Measurements from ENCODE around the gene SOHLH1. TPM values are rescaled to one million over a fixed set of nuclear protein-coding genes. Genes with fewer than 3 reads are reported as not detected.

Gene SOHLH1
- polyA plus RNA-seq, 1 experiment: not detected

GRCh38 chr9:135655317-135655716, 44.0 kb downstream of the SOHLH1 start:
- DNase-seq (ENCODE audit: low read depth): no peak
- Histone ChIP-seq H3K36me3 (ENCODE audit: control insufficient read depth, insufficient read depth, low read length) (no peaks in the 10 kb centered on the region), H3K27me3 (ENCODE audit: control insufficient read depth, insufficient read depth, low read length) (no peaks in the 10 kb centered on the region; the same call in 1 of the 2 replicates), H3K4me3 (ENCODE audit: low read depth, low read length) (no peak overlapping the region)
- TF ChIP-seq, protein P1, sequence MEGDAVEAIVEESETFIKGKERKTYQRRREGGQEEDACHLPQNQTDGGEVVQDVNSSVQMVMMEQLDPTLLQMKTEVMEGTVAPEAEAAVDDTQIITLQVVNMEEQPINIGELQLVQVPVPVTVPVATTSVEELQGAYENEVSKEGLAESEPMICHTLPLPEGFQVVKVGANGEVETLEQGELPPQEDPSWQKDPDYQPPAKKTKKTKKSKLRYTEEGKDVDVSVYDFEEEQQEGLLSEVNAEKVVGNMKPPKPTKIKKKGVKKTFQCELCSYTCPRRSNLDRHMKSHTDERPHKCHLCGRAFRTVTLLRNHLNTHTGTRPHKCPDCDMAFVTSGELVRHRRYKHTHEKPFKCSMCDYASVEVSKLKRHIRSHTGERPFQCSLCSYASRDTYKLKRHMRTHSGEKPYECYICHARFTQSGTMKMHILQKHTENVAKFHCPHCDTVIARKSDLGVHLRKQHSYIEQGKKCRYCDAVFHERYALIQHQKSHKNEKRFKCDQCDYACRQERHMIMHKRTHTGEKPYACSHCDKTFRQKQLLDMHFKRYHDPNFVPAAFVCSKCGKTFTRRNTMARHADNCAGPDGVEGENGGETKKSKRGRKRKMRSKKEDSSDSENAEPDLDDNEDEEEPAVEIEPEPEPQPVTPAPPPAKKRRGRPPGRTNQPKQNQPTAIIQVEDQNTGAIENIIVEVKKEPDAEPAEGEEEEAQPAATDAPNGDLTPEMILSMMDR (IDR thresholded peaks at IDR 0.05; ENCODE audit: insufficient read depth, low read depth, low read length): no peak
- CTCF ChIA-PET: no interaction called here
- POLR2A ChIA-PET: no interaction called here

DNA sequence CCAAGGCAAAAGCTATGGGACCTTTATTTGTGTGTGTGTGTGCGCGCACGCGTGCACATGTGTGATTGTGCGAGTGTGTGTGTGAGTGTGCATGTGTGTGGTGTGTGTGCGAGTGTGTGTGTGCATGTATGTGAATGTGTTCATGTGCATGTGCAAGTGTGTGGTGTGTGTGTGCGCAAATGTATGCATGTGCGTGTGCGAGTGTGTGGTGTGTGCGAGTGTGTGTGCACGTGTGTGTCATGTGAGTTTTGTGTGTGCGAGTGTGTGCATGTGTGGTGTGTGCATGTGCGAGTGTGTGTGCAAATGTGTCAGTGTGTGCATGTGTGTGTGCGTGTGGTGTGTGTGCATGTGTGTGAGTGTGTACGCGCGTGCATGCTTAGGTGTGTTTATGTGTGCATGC, 48.9 kb downstream of the SOHLH1 start:
- DNase-seq (ENCODE audit: low read depth): no peak
- ChIA-PET CTCF (no interaction called here), POLR2A (no interaction called here)
- Histone ChIP-seq H3K4me3 (ENCODE audit: low read depth, low read length) (no peak overlapping the region), H3K27me3 (ENCODE audit: control insufficient read depth, insufficient read depth, low read length) (no peaks in the 10 kb centered on the region; the same call in 1 of the 2 replicates), H3K36me3 (ENCODE audit: control insufficient read depth, insufficient read depth, low read length) (no peaks in the 10 kb centered on the region)
- TF ChIP-seq, protein P1 (IDR thresholded peaks at IDR 0.05; ENCODE audit: insufficient read depth, low read depth, low read length): no peak

DNA sequence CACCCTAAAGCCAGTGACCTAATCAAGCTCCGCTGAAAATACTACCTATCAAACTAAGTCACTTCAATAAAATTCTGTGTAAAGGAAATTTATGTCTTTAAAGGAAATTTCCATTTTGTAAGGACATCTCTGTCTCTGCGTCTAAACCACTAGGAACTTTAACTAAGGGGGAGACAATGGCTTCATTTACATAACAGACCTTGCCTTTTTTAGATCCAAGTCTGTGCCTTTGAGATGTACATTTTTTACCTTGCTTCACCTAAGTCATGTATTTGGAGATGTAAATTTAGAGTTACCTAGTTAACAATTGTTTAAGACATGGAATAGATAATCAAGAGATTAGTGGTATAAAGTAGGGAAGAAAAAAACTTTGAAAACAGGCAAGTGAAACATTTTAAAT, 49.8 kb downstream of the SOHLH1 start:
- no peak for DNase-seq (ENCODE audit: low read depth)
- CTCF ChIA-PET: no interaction called here
- H3K36me3 ChIP-seq (ENCODE audit: control insufficient read depth, insufficient read depth, low read length): no peaks in the 10 kb centered on the region
- H3K27me3 ChIP-seq (ENCODE audit: control insufficient read depth, insufficient read depth, low read length): no peaks in the 10 kb centered on the region; the same call in 1 of the 2 replicates
- H3K4me3 ChIP-seq (ENCODE audit: low read depth, low read length): no peak overlapping the region
- POLR2A ChIA-PET: no interaction called here
- TF ChIP-seq, protein P1 (IDR thresholded peaks at IDR 0.05; ENCODE audit: insufficient read depth, low read depth, low read length): no peak

GRCh38 chr9:135648494-135649410, 50.5 kb downstream of the SOHLH1 start:
- CTCF ChIA-PET: no interaction called here
- no peak overlapping the region for H3K4me3 ChIP-seq (ENCODE audit: low read depth, low read length)
- no peaks in the 10 kb centered on the region; the same call in 1 of the 2 replicates for H3K27me3 ChIP-seq (ENCODE audit: control insufficient read depth, insufficient read depth, low read length)
- TF ChIP-seq, protein P1 (IDR thresholded peaks at IDR 0.05; ENCODE audit: insufficient read depth, low read depth, low read length): no peak
- no peaks in the 10 kb centered on the region for H3K36me3 ChIP-seq (ENCODE audit: control insufficient read depth, insufficient read depth, low read length)
- DNase-seq (ENCODE audit: low read depth): no peak
- POLR2A ChIA-PET: no interaction called here

DNA sequence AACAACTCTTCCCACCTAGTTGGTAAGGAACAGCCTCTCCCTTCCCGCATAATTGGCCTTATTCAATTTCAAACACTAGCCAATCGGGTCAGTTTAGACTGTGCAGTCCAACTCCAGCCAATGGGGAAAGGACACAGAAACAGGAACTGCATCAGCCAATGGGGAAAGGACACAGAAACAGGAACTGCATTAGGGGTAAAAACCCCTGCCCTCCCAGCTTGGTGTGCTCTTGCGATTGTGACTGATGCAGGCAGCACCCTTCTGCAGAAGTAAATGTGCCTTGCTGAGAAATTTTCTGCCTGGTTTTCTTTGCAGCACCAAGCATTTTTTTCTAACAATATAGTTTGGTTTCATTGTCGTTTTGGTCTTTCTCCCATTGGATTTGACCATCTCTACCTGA, 51.4 kb downstream of the SOHLH1 start:
- CTCF ChIA-PET: no interaction called here
- no peak for DNase-seq (ENCODE audit: low read depth)
- TF ChIP-seq, protein P1 (IDR thresholded peaks at IDR 0.05; ENCODE audit: insufficient read depth, low read depth, low read length): no peak
- POLR2A ChIA-PET: no interaction called here
- H3K4me3 ChIP-seq (ENCODE audit: low read depth, low read length): no peak overlapping the region
- no peaks in the 10 kb centered on the region; the same call in 1 of the 2 replicates for H3K27me3 ChIP-seq (ENCODE audit: control insufficient read depth, insufficient read depth, low read length)
- no peaks in the 10 kb centered on the region for H3K36me3 ChIP-seq (ENCODE audit: control insufficient read depth, insufficient read depth, low read length)

Measured in BJ (cell line).